ENCODE results near the gene ZMAT5.

DNA sequence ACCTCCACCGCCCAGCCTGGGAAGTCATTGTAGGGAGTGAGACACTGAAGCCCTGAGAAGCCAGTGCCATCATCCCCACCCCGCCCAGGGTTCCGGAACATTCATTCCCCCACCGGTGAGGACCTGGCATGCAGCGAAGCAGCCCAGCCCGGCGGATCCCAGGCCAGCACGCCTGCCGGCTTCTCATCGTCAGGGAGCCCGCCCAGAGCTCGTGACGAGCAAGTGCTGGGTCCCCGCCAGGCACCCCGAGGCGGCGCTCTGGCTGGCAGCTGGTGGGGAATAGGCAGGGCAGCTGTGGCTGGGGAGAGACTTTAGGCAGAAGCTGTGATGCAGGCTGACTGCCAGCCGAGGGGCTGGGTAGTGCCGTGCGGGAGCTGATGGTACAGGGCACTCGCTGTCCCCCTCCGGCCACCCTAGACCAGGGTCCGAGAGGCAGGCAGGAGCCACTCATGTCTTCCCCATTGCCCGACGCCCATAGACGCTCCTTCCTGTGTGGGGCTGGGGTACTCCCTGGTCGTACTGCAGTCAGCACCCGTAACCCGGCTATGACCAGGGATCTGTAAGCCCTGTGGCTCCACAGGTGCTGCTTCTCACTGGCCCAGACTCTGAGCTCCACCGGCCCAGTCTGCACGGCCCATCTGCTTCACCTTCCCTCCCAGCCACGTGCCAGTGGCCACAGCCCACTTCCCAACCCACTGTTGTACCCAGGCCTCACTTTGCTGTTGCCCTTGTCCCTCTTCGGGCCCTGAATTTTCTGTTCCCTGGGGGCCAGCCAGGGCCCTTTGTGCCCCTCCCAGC is 71.5 kb downstream of the ZMAT5 start:
- TF ChIP-seq, protein P1, sequence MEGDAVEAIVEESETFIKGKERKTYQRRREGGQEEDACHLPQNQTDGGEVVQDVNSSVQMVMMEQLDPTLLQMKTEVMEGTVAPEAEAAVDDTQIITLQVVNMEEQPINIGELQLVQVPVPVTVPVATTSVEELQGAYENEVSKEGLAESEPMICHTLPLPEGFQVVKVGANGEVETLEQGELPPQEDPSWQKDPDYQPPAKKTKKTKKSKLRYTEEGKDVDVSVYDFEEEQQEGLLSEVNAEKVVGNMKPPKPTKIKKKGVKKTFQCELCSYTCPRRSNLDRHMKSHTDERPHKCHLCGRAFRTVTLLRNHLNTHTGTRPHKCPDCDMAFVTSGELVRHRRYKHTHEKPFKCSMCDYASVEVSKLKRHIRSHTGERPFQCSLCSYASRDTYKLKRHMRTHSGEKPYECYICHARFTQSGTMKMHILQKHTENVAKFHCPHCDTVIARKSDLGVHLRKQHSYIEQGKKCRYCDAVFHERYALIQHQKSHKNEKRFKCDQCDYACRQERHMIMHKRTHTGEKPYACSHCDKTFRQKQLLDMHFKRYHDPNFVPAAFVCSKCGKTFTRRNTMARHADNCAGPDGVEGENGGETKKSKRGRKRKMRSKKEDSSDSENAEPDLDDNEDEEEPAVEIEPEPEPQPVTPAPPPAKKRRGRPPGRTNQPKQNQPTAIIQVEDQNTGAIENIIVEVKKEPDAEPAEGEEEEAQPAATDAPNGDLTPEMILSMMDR (IDR thresholded peaks at IDR 0.05 in 8 of 11, conservative IDR thresholded peaks at IDR 0.05 in 3 of 11), result no peak
- TF ChIP-seq POLR2AphosphoS5 (IDR thresholded peaks at IDR 0.05), result peak in 1 of 3 donors; percentile 11
- no peak for TF ChIP-seq POLR2A (IDR thresholded peaks at IDR 0.05)
